CD14-positive monocyte (primary cell): Measurements from ENCODE around the gene IGHMBP2. TPM values are rescaled to one million over a fixed set of nuclear protein-coding genes. Genes with fewer than 3 reads are reported as not detected.

ENCODE experiments used
- DNase-seq, 3 donors: peaks; one replicate each; pipeline ENCODE4 v3.0.0-alpha.2; 2011 to 2022
- H2AFZ ChIP-seq: 2 replicates; pipeline ENCODE4 v1.6.0; 2012; ENCODE audit warnings: mild to moderate bottlenecking, low read depth, low read length, inconsistent platforms; ENCODE audit not compliant: insufficient read depth, poor library complexity, severe bottlenecking
- H3K27ac ChIP-seq, 2 donors: 1 replicate in 1 of 2; 2 replicates in 1 of 2; pipeline ENCODE4 v1.5.1; 2012 to 2013; ENCODE audit warnings: low read length in 2 of 2, control low read depth in 1 of 2, inconsistent platforms in 1 of 2, low read depth in 1 of 2, mild to moderate bottlenecking in 1 of 2
- H3K27me3 ChIP-seq, 2 donors: one replicate each; pipeline versions ENCODE4 v1.6.0 to v1.6.1; 2011 to 2013; ENCODE audit warnings: low read length in 2 of 2; ENCODE audit not compliant: control insufficient read depth in 2 of 2, insufficient read depth in 2 of 2
- H3K36me3 ChIP-seq, 2 donors: replicated peaks in 1 of 2; 1 replicate in 1 of 2; 2 replicates in 1 of 2; pipeline versions ENCODE4 v1.5.1 to v1.6.1; 2012 to 2013; ENCODE audit warnings: low read length in 2 of 2, control low read depth in 1 of 2, inconsistent platforms in 1 of 2, mild to moderate bottlenecking in 1 of 2; ENCODE audit not compliant: insufficient read depth in 2 of 2, control insufficient read depth in 1 of 2
- H3K4me1 ChIP-seq, 2 donors: 1 replicate in 1 of 2; 2 replicates in 1 of 2; pipeline versions ENCODE4 v1.5.1 to v1.6.1; 2012 to 2013; ENCODE audit warnings: low read length in 2 of 2, control low read depth in 1 of 2, inconsistent platforms in 1 of 2, mild to moderate bottlenecking in 1 of 2, moderate library complexity in 1 of 2; ENCODE audit not compliant: insufficient read depth in 2 of 2, control insufficient read depth in 1 of 2
- H3K4me2 ChIP-seq: replicated peaks from 2 replicates; pipeline ENCODE3; 2012; ENCODE audit warnings: low read length, moderate library complexity, mild to moderate bottlenecking; ENCODE audit not compliant: poor library complexity, severe bottlenecking; ENCODE audit errors: extremely low read depth
- H3K4me3 ChIP-seq, 3 experiments: fragments of 200-600 bp in 1 of 3; sonication (generic) in 1 of 3; replicated peaks in 1 of 3; 1 replicate in 2 of 3; 2 replicates in 1 of 3; pipeline ENCODE4 v1.5.1; 2011 to 2013; ENCODE audit warnings: low read length in 3 of 3, mild to moderate bottlenecking in 3 of 3, control low read depth in 2 of 3, low read depth in 2 of 3, inconsistent platforms in 1 of 3, moderate library complexity in 1 of 3
- H3K79me2 ChIP-seq: 2 replicates; pipeline ENCODE4 v1.6.0; 2012; ENCODE audit warnings: mild to moderate bottlenecking, control low read depth, inconsistent platforms, low read length, moderate library complexity; ENCODE audit not compliant: insufficient read depth
- H3K9ac ChIP-seq: 2 replicates; pipeline ENCODE4 v1.6.0; 2017; ENCODE audit warnings: low read length, mild to moderate bottlenecking; ENCODE audit not compliant: insufficient read depth, poor library complexity, severe bottlenecking
- H3K9me3 ChIP-seq, 2 donors: replicated peaks in 1 of 2; 1 replicate in 1 of 2; 2 replicates in 1 of 2; pipeline versions ENCODE4 v1.5.1 to v1.6.1; 2012 to 2013; ENCODE audit warnings: low read length in 2 of 2, control low read depth in 1 of 2; ENCODE audit not compliant: control insufficient read depth in 1 of 2, insufficient read depth in 1 of 2
- H4K20me1 ChIP-seq: 2 replicates; pipeline ENCODE4 v1.6.0; 2012; ENCODE audit warnings: mild to moderate bottlenecking, low read length, control low read depth, moderate library complexity; ENCODE audit not compliant: insufficient read depth
- H3K27ac Mint-ChIP-seq, 7 donors: one replicate each; pipeline ENCODE4 v1.8.0; 2020; ENCODE audit warnings: mild to moderate bottlenecking in 7 of 7, mixed read lengths in 7 of 7, moderate library complexity in 6 of 7, inconsistent platforms in 2 of 7
- H3K27me3 Mint-ChIP-seq, 3 donors: one replicate each; pipeline ENCODE4 v1.8.0; 2021 to 2022; ENCODE audit warnings: low read depth in 3 of 3, mild to moderate bottlenecking in 3 of 3, mixed read lengths in 3 of 3, moderate library complexity in 3 of 3, inconsistent platforms in 1 of 3
- H3K36me3 Mint-ChIP-seq, 2 donors: one replicate each; pipeline ENCODE4 v1.8.0; 2020; ENCODE audit warnings: mixed read lengths in 2 of 2, inconsistent platforms in 1 of 2, mild to moderate bottlenecking in 1 of 2
- H3K4me1 Mint-ChIP-seq: one replicate; pipeline ENCODE4 v1.8.0; 2020; ENCODE audit warnings: mild to moderate bottlenecking, mixed read lengths
- H3K4me3 Mint-ChIP-seq, 2 donors: one replicate each; pipeline ENCODE4 v1.8.0; 2020; ENCODE audit warnings: mild to moderate bottlenecking in 2 of 2, mixed read lengths in 2 of 2, moderate library complexity in 1 of 2
- H3K9me3 Mint-ChIP-seq, 7 donors: one replicate each; pipeline ENCODE4 v1.8.0; 2020 to 2022; ENCODE audit warnings: mixed read lengths in 7 of 7, mild to moderate bottlenecking in 6 of 7, moderate library complexity in 6 of 7, inconsistent platforms in 2 of 7
- WGBS: methylation state at CpG from one replicate; pipeline ENCODE4 v1.1.5; 2013; ENCODE audit warnings: missing lambda C conversion rate; ENCODE audit not compliant: insufficient coverage; 5-methylcytosine and 5-hydroxymethylcytosine counted together
- intact Hi-C, 2 donors: fragments of 100-400 bp; cut with micrococcal nuclease; formaldehyde crosslinking; loops; one replicate each; pipeline versions ENCODE4 v1.15.0 to v1.15.1; 2023
- polyA minus RNA-seq: library from RNA; depleted of rRNA, polyadenylated mRNA; stranded (reverse); fragments of >200 nt; gene quantifications from 2 replicates; pipeline ENCODE4 v1.2.3, GENCODE V29; 2012
- polyA plus RNA-seq, 3 donors: library from polyadenylated mRNA; depleted of rRNA in 1 of 3; unstranded in 2 of 3; stranded (reverse) in 1 of 3; fragments of 300-500 nt in 2 of 3; fragments of >200 nt in 1 of 3; fragmentation: Illumina TruSeq in 2 of 3; gene quantifications; 1 replicate in 2 of 3; 2 replicates in 1 of 3; pipeline ENCODE4 v1.2.3, GENCODE V29; 2012 to 2021
- total RNA-seq, 12 experiments: library from RNA in 1 of 12; stranded (reverse) in 1 of 12; fragments of 120-200 nt in 1 of 12; gene quantifications; one replicate each; pipeline ENCODE4 v1.2.4 and lab custom pipeline; 2013 to 2026; ENCODE audit warnings: mixed read lengths in 6 of 12, inconsistent platforms in 1 of 12
- TF ChIP-seq, protein P1 (sequence below): fragments of 200-600 bp; IDR thresholded peaks from one replicate; pipeline ENCODE4 v1.8.0; 2022; ENCODE audit warnings: antibody characterized with exemption, mild to moderate bottlenecking

IGHMBP2 gene
- total RNA-seq (2013), result 9.1 TPM
- polyA plus RNA-seq (10 to 100 TPM in 1 of 3 donors, 1 to 10 TPM in 2; 3.9 to 14.9 (median 6.0) TPM), polyA minus RNA-seq (9.6 and 12.0 TPM in 2 replicates), total RNA-seq (lab: John Stamatoyannopoulos, UW) (8.1 to 34.3 (median 20.4) reads per million in 11 experiments)

DNA sequence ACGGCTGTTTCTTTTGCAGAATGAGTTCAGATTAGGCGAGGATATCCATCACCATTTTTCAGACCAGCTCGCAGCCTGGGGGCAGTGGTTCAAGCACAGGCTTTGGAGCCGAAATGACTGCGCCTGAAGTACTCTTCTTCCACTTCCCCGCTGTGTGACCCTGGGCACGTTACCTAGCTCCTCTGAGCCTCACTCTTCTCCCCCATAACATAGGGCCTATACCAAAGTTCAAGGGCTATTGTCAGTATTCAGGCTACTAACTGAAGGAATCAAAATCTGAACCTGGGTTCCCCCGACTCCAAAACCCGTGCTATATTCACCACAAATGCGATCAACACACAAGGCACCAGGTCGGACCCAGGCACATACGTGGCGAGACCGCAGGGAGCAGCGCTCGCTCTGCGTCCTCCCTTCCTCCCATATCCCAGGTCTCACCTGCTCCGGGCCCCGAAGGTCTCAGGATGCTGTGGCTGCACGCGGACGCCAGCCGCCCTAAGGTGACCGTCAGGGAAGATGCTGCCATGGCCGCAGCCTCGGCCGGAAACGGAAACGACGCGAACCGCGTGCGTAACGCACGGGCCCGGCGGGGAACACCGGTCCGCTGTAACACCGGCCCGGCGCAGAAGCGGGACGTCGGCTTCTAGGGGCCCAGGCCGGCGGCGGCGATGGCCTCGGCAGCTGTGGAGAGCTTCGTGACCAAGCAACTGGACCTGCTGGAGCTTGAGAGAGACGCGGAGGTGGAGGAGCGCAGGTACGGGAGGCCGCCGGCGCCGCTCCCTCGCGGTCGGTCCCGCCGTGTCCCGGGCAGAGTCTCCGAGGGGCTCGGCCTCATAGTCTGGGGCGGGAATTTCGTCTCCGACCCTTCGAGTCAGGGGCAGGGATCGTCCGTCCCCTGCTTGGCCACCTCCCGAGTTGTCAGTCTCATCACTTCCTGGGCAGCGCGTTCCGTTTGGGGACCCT is at the start of gene IGHMBP2, which contains the start of gene MRPL21:
Gene IGHMBP2, plus strand, starts transcription at position 604 of the 960 bp plus-strand sequence. Its CDS starts 62 bp downstream, at position 666.
Gene MRPL21, minus strand, starts transcription at position 545 of the 960 bp plus-strand sequence. Its CDS starts 22 bp downstream, at position 523.
- Mint-ChIP-seq H3K36me3 (peaks cover 38 to 42% of the 10 kb centered on the region in 2 donors), H3K9me3 (no peaks in the 10 kb centered on the region), H3K27me3 (peaks cover 0 to 3% (median 0%) of the 10 kb centered on the region in 3 donors), H3K4me1 (peaks cover 36% of the 10 kb centered on the region), H3K27ac (peak within 1 kb of the TSS; percentile 92 to 97 (median 94)), H3K4me3 (peak within 1 kb of the TSS; percentile 99 to 100)
- DNase-seq, result peak; percentile 82 to 88 (median 85)
- H3K27ac ChIP-seq, result peak within 1 kb of the TSS; percentile 48 to 87
- intact Hi-C loops, result loop anchor here (5.0 to 10.0 kb wide), 4 partner anchors 61 to 1291 kb away; partner anchors contain the start of gene CPT1A (in 2 of the 2)
- H2AFZ ChIP-seq, result peak within 1 kb of the TSS; percentile 97
- TF ChIP-seq, protein P1, sequence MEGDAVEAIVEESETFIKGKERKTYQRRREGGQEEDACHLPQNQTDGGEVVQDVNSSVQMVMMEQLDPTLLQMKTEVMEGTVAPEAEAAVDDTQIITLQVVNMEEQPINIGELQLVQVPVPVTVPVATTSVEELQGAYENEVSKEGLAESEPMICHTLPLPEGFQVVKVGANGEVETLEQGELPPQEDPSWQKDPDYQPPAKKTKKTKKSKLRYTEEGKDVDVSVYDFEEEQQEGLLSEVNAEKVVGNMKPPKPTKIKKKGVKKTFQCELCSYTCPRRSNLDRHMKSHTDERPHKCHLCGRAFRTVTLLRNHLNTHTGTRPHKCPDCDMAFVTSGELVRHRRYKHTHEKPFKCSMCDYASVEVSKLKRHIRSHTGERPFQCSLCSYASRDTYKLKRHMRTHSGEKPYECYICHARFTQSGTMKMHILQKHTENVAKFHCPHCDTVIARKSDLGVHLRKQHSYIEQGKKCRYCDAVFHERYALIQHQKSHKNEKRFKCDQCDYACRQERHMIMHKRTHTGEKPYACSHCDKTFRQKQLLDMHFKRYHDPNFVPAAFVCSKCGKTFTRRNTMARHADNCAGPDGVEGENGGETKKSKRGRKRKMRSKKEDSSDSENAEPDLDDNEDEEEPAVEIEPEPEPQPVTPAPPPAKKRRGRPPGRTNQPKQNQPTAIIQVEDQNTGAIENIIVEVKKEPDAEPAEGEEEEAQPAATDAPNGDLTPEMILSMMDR, result no peak
- WGBS, result under 1% methylated on average over 76 of the region's 78 CpGs
- H3K9me3 ChIP-seq, result no peaks in the 10 kb centered on the region
- H3K4me2 ChIP-seq, result peak within 1 kb of the TSS; percentile 92
- H3K79me2 ChIP-seq, result peaks cover 62% of the 10 kb centered on the region
- H4K20me1 ChIP-seq, result peaks cover 9% of the 10 kb centered on the region
- H3K36me3 ChIP-seq, result peaks cover 29 to 49% of the 10 kb centered on the region in 2 donors
- peak within 1 kb of the TSS; percentile 70 to 93 (median 84) for H3K4me3 ChIP-seq
- H3K27me3 ChIP-seq, result no peaks in the 10 kb centered on the region
- H3K4me1 ChIP-seq, result peaks cover 17 to 24% of the 10 kb centered on the region in 2 donors
- peak within 1 kb of the TSS; percentile 87 for H3K9ac ChIP-seq

DNA sequence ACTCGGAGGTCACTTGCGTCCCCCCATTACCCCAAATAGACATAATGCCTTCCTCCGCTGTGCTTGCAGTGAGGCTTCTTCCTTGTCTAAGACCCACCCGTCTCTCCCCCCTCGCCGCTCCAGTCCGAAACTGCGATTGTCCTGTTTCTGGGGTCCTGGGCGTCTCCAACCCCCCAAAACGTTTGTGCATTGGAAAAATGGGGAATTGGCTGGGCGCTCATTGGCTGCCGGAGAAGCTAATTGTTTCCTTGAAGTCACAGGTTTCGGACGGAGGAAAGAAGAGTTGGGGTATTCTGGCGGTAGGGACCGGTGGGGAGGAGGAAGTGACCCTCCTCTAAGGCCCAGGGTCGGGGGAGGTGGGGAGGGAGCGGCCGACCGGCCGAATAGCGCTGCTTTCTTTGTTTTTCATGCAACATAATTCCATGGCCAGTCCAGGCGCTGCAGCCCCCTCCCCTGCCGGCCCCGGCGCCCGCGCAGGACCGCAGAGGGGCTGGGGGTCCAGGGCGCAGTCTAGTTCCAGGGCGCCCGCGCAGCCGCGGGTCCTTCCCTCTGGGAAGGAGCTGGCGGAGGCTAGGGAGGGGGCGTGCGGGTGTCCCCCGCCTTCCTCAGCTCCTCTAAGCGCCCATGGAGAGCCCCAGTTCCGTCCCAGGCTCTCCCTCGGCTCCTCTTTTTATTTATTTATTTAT is 49.3 kb upstream of the IGHMBP2 start:
- Histone ChIP-seq H2AFZ (peak overlapping the region; percentile 79), H3K4me3 (peak overlapping the region; percentile 51 to 83 (median 74)), H4K20me1 (no peaks in the 10 kb centered on the region), H3K9ac (no peak overlapping the region), H3K27ac (no peak overlapping the region), H3K4me1 (peaks cover 14 to 19% of the 10 kb centered on the region in 2 donors), H3K36me3 (no peaks in the 10 kb centered on the region), H3K9me3 (no peaks in the 10 kb centered on the region), H3K4me2 (peak overlapping the region; percentile 88), H3K27me3 (peaks cover 3 to 11% of the 10 kb centered on the region in 2 donors), H3K79me2 (no peaks in the 10 kb centered on the region)
- 18% methylated on average over 30 of the region's 42 CpGs for WGBS
- H3K4me1 Mint-ChIP-seq, result peaks cover 19% of the 10 kb centered on the region
- TF ChIP-seq, protein P1, result no peak
- H3K4me3 Mint-ChIP-seq, result peak overlapping the region; percentile 84 to 88
- H3K27me3 Mint-ChIP-seq, result peaks cover 19 to 26% (median 21%) of the 10 kb centered on the region in 3 donors
- no peaks in the 10 kb centered on the region for H3K36me3 Mint-ChIP-seq
- no peak overlapping the region for H3K27ac Mint-ChIP-seq
- intact Hi-C loops, result no loop called here
- H3K9me3 Mint-ChIP-seq, result peaks cover 0 to 3% (median 2%) of the 10 kb centered on the region in 7 donors
- no peak for DNase-seq
